Measurements from ENCODE around the gene HS3ST3B1.

- TF ChIP-seq CTCF (IDR thresholded peaks at IDR 0.05; ENCODE audit: low read length) (no peak), EZH2 (optimal IDR thresholded peaks at IDR 0.05; ENCODE audit: low read depth, low read length) (no peak)
These were observed 4.1 kb downstream of the HS3ST3B1 start for GRCh38 chr17:14304773-14305517.
